ENCODE data around the gene ALPK1.

GRCh38 chr4:112251019-112251643 lies 46.0 kb upstream of the ALPK1 start:
- TF ChIP-seq CTCF (IDR thresholded peaks at IDR 0.05) (no peak), POLR2A (IDR thresholded peaks at IDR 0.05) (no peak)
